Activated T-cell treated with anti-CD3 and anti-CD28 coated beads, Interleukin-2, amount 50 U/mL, for 24 hours (primary cell): ENCODE data around the gene SNX11.

ENCODE experiments used
- DNase-seq: peaks from one replicate; pipeline ENCODE4 v3.0.0-alpha.2; 2020
- H3K27ac Mint-ChIP-seq: 2 replicates; pipeline ENCODE4 v1.8.0; 2020; ENCODE audit warnings: mild to moderate bottlenecking, mixed read lengths
- H3K27me3 Mint-ChIP-seq: 2 replicates; pipeline ENCODE4 v1.8.0; 2020; ENCODE audit warnings: mixed read lengths
- H3K36me3 Mint-ChIP-seq: 2 replicates; pipeline ENCODE4 v1.8.0; 2020; ENCODE audit warnings: low read depth, mixed read lengths
- H3K4me1 Mint-ChIP-seq: 2 replicates; pipeline ENCODE4 v1.8.0; 2020; ENCODE audit warnings: low read depth, mixed read lengths
- H3K4me3 Mint-ChIP-seq: 2 replicates; pipeline ENCODE4 v1.8.0; 2020; ENCODE audit warnings: mild to moderate bottlenecking, moderate library complexity, mixed read lengths
- H3K9me3 Mint-ChIP-seq: 2 replicates; pipeline ENCODE4 v1.8.0; 2020; ENCODE audit warnings: mixed read lengths

Gene SNX11

GRCh38 chr17:48132385-48132784 is 24.8 kb downstream of the SNX11 start:
- H3K4me1 Mint-ChIP-seq = peaks cover 1% of the 10 kb centered on the region
- no peak overlapping the region for H3K4me3 Mint-ChIP-seq
- peaks cover 38% of the 10 kb centered on the region for H3K36me3 Mint-ChIP-seq
- H3K27ac Mint-ChIP-seq = no peak overlapping the region
- DNase-seq = no peak
- no peaks in the 10 kb centered on the region for H3K9me3 Mint-ChIP-seq
- H3K27me3 Mint-ChIP-seq = no peaks in the 10 kb centered on the region

DNA sequence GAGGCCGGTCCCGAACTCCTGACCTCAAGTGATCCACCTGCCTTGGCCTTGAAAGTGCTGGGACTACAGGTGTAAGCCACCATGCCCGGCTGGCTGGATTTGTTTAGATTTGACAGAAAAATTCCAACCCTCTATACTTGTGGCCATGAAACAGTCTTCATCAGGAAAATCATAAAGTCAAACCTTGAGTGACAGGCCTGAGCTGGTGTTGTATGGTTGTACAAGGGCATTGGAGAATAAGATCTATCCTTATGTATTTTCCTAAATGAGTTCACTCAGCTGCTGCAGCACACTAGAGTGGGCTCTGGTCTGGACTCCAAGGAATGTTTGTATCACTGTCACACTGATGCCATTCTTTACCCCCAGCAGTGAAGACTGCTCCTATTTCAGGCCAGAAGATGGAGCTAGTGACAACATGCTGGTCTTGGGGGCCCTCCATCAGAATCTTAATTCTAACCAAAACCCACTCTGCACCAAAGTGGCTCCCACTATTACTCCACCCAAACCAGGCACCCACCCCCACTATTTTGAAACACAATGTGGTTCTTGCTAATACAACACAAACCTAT is 27.4 kb downstream of the SNX11 start:
- Mint-ChIP-seq H3K36me3 (peaks cover 49% of the 10 kb centered on the region), H3K9me3 (no peaks in the 10 kb centered on the region), H3K27ac (peak overlapping the region; percentile 33), H3K4me3 (no peak overlapping the region), H3K27me3 (no peaks in the 10 kb centered on the region), H3K4me1 (peaks cover 6% of the 10 kb centered on the region)
- DNase-seq = no peak

DNA sequence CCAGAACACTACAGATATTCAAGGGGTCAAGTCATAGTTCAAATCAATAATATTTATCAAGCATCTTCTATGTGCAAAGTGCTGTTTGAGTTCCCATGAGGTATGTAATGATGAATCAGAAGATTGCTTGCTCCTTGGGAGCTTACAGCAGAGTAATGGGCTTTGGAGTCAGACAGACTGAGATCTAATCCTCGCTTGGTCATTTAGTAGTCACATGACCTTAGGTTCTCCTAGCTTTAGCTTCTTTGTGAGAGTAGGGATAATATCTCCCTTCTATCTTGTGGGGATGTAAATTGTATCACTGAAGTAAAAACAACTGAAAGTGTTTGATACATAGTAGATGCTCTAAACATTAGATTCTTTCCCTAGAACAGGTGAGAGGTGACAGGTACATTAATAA is 30.1 kb downstream of the SNX11 start:
- Mint-ChIP-seq H3K4me1 (peaks cover 10% of the 10 kb centered on the region), H3K27ac (no peak overlapping the region), H3K9me3 (no peaks in the 10 kb centered on the region), H3K36me3 (peaks cover 46% of the 10 kb centered on the region), H3K4me3 (no peak overlapping the region), H3K27me3 (no peaks in the 10 kb centered on the region)
- no peak for DNase-seq

DNA sequence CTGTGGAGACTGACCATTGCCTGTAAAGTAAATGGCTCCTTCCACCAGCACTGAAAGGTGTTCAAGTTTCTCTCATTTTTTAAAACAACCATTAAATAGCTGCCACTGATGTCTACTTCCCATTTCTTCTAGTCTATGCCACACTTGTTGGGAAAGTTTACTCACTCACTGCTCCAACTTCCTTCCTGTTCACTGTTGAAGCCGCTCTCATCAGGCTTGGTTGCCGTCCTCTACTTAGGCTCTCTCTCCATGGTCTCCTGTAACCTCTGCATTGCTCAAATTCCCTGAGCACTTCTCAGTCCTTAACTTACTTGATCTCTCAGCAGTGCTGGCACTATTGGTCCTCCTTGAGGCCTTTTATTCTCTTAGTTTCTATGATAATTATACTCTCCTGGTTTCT is 32.4 kb downstream of the SNX11 start:
- peaks cover 10% of the 10 kb centered on the region for H3K4me1 Mint-ChIP-seq
- DNase-seq = no peak
- H3K27me3 Mint-ChIP-seq = no peaks in the 10 kb centered on the region
- no peak overlapping the region for H3K4me3 Mint-ChIP-seq
- H3K36me3 Mint-ChIP-seq = peaks cover 49% of the 10 kb centered on the region
- H3K9me3 Mint-ChIP-seq = no peaks in the 10 kb centered on the region
- H3K27ac Mint-ChIP-seq = peak overlapping the region; percentile 81

- H3K27me3 Mint-ChIP-seq = no peaks in the 10 kb centered on the region
- DNase-seq = no peak
- H3K4me3 Mint-ChIP-seq = no peak overlapping the region
- peaks cover 13% of the 10 kb centered on the region for H3K4me1 Mint-ChIP-seq
- H3K9me3 Mint-ChIP-seq = no peaks in the 10 kb centered on the region
- H3K27ac Mint-ChIP-seq = peak overlapping the region; percentile 23
- peaks cover 44% of the 10 kb centered on the region for H3K36me3 Mint-ChIP-seq
Measured at GRCh38 chr17:48143629-48144028, 36.1 kb downstream of the SNX11 start.

GRCh38 chr17:48144231-48144630 is 36.7 kb downstream of the SNX11 start:
- H3K4me1 Mint-ChIP-seq = peaks cover 13% of the 10 kb centered on the region
- H3K36me3 Mint-ChIP-seq = peaks cover 49% of the 10 kb centered on the region
- H3K4me3 Mint-ChIP-seq = no peak overlapping the region
- H3K9me3 Mint-ChIP-seq = no peaks in the 10 kb centered on the region
- H3K27ac Mint-ChIP-seq = no peak overlapping the region
- H3K27me3 Mint-ChIP-seq = no peaks in the 10 kb centered on the region
- no peak for DNase-seq

GRCh38 chr17:48144976-48145798 is 37.6 kb downstream of the SNX11 start:
- Mint-ChIP-seq H3K4me1 (peaks cover 6% of the 10 kb centered on the region), H3K9me3 (no peaks in the 10 kb centered on the region), H3K4me3 (no peak overlapping the region), H3K27ac (peak overlapping the region; percentile 1), H3K36me3 (peaks cover 44% of the 10 kb centered on the region), H3K27me3 (no peaks in the 10 kb centered on the region)
- DNase-seq = no peak

GRCh38 chr17:48148029-48148770 is 40.6 kb downstream of the SNX11 start:
- H3K9me3 Mint-ChIP-seq = no peaks in the 10 kb centered on the region
- peak overlapping the region; percentile 1 for H3K27ac Mint-ChIP-seq
- no peaks in the 10 kb centered on the region for H3K27me3 Mint-ChIP-seq
- H3K4me1 Mint-ChIP-seq = peaks cover 3% of the 10 kb centered on the region
- DNase-seq = no peak
- peaks cover 44% of the 10 kb centered on the region for H3K36me3 Mint-ChIP-seq
- H3K4me3 Mint-ChIP-seq = no peak overlapping the region

DNA sequence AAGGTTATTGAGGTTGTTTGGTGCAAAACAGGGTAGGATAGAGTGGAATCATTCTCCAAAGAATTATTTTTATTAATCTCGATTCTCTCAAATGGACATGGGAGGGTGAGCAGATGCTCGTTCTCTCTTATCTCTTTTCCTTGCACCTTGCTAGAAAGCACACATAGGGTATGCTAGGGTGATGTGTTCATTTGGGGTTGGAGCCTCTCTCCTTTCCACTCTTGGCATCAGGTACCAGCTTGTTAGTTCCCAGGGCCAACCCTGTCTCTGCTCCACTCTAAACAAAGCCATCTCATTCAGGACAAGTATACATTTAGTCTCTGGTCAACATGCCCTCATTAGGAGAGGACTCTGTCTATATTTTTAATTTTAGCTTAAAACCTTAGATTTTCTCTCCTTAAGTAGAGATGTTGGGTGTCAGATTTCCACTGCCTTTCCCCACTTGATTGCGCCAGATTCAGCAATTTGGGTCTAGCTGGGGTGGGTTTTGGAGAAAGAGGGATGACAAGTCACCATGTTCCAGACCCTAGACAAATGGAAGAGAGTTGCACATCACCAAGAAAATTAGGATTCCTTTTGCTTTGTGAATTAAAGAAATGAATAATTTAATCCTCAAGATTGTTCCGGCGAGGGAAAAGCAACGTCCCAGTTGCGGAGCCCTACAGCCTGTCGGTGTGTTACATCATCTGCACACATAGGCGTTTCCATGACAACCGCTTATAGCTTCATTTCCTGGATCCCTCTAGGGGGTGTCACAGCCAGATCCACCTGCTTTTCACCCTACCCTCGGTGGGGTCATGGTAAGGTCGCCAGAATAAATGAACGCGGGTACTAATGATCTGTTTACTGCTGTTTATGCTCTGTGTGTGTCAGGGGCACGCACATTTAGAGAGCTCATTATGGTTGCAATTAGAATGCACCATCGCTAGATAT is 41.6 kb downstream of the SNX11 start:
- no peak for DNase-seq
- no peak overlapping the region for H3K4me3 Mint-ChIP-seq
- no peaks in the 10 kb centered on the region for H3K9me3 Mint-ChIP-seq
- H3K27me3 Mint-ChIP-seq = no peaks in the 10 kb centered on the region
- H3K36me3 Mint-ChIP-seq = peaks cover 47% of the 10 kb centered on the region
- H3K27ac Mint-ChIP-seq = peak overlapping the region; percentile 68
- H3K4me1 Mint-ChIP-seq = peaks cover 3% of the 10 kb centered on the region

DNA sequence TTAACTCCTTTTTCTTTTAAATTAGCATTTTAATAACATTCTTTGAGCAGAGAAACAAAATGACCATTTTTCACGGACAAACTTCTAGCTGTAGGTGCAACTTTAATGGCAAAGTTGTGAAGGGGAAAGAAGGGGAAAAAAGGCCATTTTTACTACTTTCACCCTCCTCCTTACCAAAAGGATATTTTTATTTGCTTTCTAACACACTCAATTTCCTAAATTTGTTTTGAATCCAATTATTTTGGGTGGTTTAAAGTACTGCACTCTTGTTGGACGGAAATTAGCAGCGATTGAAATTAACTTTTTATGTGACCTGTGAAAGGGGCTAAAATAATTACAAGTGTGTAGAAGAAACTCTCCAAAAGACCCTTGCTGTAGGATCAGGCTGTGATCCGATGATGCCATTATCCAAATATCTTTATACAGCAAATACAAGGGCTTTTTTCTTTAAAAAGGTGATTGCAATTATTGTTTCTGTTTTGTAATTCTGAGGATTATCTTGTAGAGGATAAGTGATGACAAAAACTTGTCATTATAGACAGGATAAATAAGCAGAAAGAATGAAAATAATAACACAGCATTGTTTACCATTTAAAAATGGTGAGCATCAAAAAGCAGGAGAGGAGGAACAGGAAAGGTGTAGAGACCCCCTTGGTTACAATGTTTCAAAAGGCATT is 42.4 kb downstream of the SNX11 start:
- Mint-ChIP-seq H3K9me3 (no peaks in the 10 kb centered on the region), H3K27ac (no peak overlapping the region), H3K36me3 (peaks cover 49% of the 10 kb centered on the region), H3K27me3 (no peaks in the 10 kb centered on the region), H3K4me1 (peaks cover 3% of the 10 kb centered on the region), H3K4me3 (no peak overlapping the region)
- DNase-seq = no peak

DNA sequence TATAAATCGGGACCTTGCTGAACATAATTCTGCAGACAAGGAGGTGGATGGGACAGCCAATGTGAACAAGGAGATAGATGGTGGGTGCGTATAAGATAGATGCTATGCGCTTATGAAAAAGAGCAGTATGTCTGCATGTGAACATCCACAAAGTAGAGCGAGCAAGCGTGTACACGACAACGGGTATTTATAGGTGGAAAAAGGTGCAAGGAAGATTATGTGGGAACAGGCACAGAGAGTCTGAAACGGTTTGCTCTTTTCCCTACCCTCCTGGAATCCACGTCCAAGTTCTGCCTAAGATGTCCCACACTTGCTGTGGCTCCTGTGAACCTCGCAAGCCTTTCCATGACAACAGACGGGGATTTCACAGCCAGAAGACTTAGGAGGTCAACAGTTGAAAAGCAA is 43.0 kb downstream of the SNX11 start:
- H3K36me3 Mint-ChIP-seq = peaks cover 48% of the 10 kb centered on the region
- no peaks in the 10 kb centered on the region for H3K9me3 Mint-ChIP-seq
- no peaks in the 10 kb centered on the region for H3K4me1 Mint-ChIP-seq
- no peak overlapping the region for H3K27ac Mint-ChIP-seq
- H3K27me3 Mint-ChIP-seq = no peaks in the 10 kb centered on the region
- no peak for DNase-seq
- H3K4me3 Mint-ChIP-seq = no peak overlapping the region

DNA sequence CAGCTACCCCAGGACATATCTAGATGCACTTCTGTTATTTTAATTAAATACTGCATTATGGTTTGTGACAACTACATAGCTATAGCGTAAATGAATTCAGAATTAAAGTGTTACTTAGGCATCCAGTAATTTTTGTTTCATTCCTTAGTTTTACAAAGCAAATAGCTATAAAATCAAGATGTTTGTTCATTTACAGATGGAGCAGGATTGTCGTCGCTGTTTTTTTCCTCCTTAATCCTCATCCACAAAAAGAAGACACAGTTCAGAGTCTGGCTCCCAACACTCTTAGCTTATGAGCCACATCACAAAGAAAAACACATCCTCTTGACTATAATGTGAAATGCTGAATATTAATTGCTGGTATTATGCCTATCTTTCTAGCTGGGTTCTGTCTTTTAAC is 43.7 kb downstream of the SNX11 start:
- no peak overlapping the region for H3K27ac Mint-ChIP-seq
- no peaks in the 10 kb centered on the region for H3K27me3 Mint-ChIP-seq
- no peaks in the 10 kb centered on the region for H3K9me3 Mint-ChIP-seq
- no peak overlapping the region for H3K4me3 Mint-ChIP-seq
- no peaks in the 10 kb centered on the region for H3K4me1 Mint-ChIP-seq
- DNase-seq = no peak
- H3K36me3 Mint-ChIP-seq = peaks cover 51% of the 10 kb centered on the region

GRCh38 chr17:48152289-48152688 is 44.7 kb downstream of the SNX11 start:
- Mint-ChIP-seq H3K4me3 (no peak overlapping the region), H3K36me3 (peaks cover 54% of the 10 kb centered on the region), H3K9me3 (no peaks in the 10 kb centered on the region), H3K4me1 (no peaks in the 10 kb centered on the region), H3K27me3 (no peaks in the 10 kb centered on the region), H3K27ac (no peak overlapping the region)
- no peak for DNase-seq
